Activated T-helper 2 cell treated with anti-CD3 and anti-CD28 coated beads, Interferon-gamma antibody, Interleukin-2, Interleukin-4, amounts not matched to agents 10 μg/mL and 5 μg/mL and 100 μg/mL, durations not matched to agents 14 hours and 24 hours and 36 hours (primary cell): ENCODE results near the gene TGFBRAP1. TPM values are rescaled to one million over a fixed set of nuclear protein-coding genes. Genes with fewer than 3 reads are reported as not detected.

Experiments used
- DNase-seq: peaks from one replicate; pipeline ENCODE4 v3.0.0; 2021; ENCODE audit warnings: low spot score
- H3K27ac Mint-ChIP-seq: one replicate; pipeline ENCODE4 v1.8.0; 2021; ENCODE audit warnings: mixed read lengths
- H3K27me3 Mint-ChIP-seq: one replicate; pipeline ENCODE4 v1.8.0; 2021; ENCODE audit warnings: low read depth, mixed read lengths
- H3K36me3 Mint-ChIP-seq: one replicate; pipeline ENCODE4 v1.8.0; 2021; ENCODE audit warnings: low read depth, mixed read lengths
- H3K4me1 Mint-ChIP-seq: one replicate; pipeline ENCODE4 v1.8.0; 2021; ENCODE audit warnings: low read depth, mixed read lengths
- H3K4me3 Mint-ChIP-seq: one replicate; pipeline ENCODE4 v1.8.0; 2021; ENCODE audit warnings: low read depth, mild to moderate bottlenecking, moderate library complexity, mixed read lengths
- H3K9me3 Mint-ChIP-seq: one replicate; pipeline ENCODE4 v1.8.0; 2021; ENCODE audit warnings: mixed read lengths
- intact Hi-C: fragments of 100-400 bp; cut with micrococcal nuclease; formaldehyde crosslinking; loops from one replicate; pipeline ENCODE4 v1.15.1; 2023
- total RNA-seq: library from RNA; stranded (reverse); gene quantifications from 2 replicates; pipeline ENCODE4 v1.2.3, GENCODE V29; 2022

Gene TGFBRAP1
- total RNA-seq, 1 donor from 2014 or later: 23.4 TPM

DNA sequence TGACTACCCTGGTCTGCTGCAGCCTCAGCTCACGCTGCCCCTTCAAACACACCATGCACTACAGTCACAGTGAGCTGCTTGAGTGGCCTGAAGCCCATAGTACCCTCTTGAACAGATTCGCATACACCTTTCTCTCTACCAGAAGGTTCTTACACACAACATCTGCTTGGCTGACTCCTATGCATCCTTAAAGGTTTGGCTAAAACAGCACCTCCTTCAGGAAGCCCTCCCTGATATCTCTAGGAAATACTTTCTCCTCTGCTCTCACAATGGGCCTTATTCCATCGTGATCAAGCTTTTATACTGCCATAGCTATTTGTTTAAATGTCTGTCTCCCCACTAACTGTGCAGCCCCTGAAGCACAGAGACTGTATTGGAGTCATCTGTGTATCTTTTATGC lies 31.5 kb downstream of the TGFBRAP1 start:
- H3K4me3 Mint-ChIP-seq: no peak overlapping the region
- H3K27ac Mint-ChIP-seq: no peak overlapping the region
- H3K27me3 Mint-ChIP-seq: no peaks in the 10 kb centered on the region
- no peaks in the 10 kb centered on the region for H3K9me3 Mint-ChIP-seq
- intact Hi-C loops: no loop called here
- DNase-seq: no peak
- H3K4me1 Mint-ChIP-seq: peaks cover 16% of the 10 kb centered on the region
- peaks cover 49% of the 10 kb centered on the region for H3K36me3 Mint-ChIP-seq

DNA sequence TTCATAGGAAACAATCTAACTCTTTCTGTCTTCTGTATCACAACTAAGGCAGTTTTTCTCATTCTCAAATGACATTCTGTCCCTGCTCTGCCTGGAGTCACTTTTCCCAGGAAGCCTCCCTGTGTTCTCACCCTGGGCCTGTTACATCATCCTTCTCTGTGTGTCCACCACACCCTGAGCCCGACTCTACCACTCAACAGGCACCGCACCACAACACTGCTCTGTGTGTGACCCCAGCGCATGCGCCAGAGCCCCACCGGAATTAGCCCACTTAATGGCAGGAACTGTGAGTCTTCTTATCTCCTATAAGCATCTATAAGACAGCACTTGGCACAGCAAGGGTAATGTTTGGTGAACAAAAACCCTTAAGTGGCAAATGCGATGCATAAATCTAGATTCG lies 32.3 kb downstream of the TGFBRAP1 start:
- DNase-seq: no peak
- Mint-ChIP-seq H3K4me3 (no peak overlapping the region), H3K4me1 (peaks cover 9% of the 10 kb centered on the region), H3K9me3 (no peaks in the 10 kb centered on the region), H3K27me3 (no peaks in the 10 kb centered on the region), H3K36me3 (peaks cover 50% of the 10 kb centered on the region), H3K27ac (no peak overlapping the region)
- intact Hi-C loops: no loop called here

DNA sequence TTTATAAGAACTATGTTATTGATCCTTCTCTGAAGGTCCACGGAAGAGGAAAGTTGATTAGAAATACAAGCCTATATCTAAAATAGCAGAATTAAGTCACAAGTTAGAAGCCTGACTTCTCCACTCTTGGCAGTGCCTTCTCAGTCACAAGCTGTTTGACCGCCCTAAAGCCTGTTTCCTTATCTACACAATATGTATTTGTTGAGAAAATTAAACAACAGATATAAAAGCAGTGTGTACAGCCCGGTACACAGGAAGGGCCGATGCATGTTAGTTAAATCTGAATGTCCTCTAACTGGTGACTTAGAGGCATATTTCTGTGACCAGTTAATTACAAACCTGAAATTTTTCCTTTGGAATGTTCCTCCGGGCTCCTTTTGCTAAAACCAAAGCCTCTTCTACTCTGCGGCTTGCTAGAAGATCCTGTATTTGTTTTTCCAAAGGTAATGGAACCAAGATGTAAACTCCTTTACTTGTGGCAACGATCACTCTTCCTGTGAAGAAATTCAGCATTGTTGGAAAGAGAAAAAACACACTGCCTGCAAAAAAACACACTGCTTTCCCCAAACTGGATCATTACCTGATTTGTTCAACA lies 33.4 kb downstream of the TGFBRAP1 start:
- Mint-ChIP-seq H3K4me3 (no peak overlapping the region), H3K4me1 (peaks cover 2% of the 10 kb centered on the region), H3K9me3 (no peaks in the 10 kb centered on the region), H3K27ac (no peak overlapping the region), H3K36me3 (peaks cover 57% of the 10 kb centered on the region), H3K27me3 (no peaks in the 10 kb centered on the region)
- DNase-seq: no peak
- intact Hi-C loops: no loop called here

DNA sequence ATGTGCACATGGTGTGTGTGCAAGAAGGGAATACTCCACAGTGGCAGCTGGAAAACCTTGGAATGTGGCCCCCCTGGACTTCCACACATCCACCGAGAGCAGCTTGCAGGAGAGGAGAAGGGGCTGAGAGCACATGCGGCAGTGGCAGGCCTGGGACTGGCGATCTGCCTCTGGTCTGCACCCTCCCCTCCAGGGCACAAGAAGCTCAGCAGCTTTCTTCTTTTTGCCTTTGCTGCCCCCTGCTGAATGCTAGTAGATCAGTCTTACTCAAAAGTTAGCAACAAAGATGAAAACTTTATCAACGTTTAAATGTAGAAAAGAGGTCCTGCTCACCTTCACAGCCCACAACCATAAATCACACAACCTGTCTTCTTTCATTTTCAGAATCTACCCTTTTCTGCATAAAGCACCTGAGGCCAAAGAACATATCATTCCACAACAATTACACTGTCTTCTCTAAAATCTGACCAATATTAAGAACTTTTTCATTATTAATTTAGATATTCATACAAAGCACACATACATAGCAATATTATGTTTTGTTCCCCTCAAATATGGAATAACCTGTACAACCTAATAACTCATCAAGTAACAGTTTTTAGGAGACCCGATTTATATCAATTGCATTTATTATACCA lies 34.6 kb downstream of the TGFBRAP1 start:
- intact Hi-C loops: no loop called here
- H3K27ac Mint-ChIP-seq: no peak overlapping the region
- no peaks in the 10 kb centered on the region for H3K27me3 Mint-ChIP-seq
- H3K9me3 Mint-ChIP-seq: no peaks in the 10 kb centered on the region
- H3K36me3 Mint-ChIP-seq: peaks cover 64% of the 10 kb centered on the region
- DNase-seq: no peak
- peaks cover 2% of the 10 kb centered on the region for H3K4me1 Mint-ChIP-seq
- no peak overlapping the region for H3K4me3 Mint-ChIP-seq

DNA sequence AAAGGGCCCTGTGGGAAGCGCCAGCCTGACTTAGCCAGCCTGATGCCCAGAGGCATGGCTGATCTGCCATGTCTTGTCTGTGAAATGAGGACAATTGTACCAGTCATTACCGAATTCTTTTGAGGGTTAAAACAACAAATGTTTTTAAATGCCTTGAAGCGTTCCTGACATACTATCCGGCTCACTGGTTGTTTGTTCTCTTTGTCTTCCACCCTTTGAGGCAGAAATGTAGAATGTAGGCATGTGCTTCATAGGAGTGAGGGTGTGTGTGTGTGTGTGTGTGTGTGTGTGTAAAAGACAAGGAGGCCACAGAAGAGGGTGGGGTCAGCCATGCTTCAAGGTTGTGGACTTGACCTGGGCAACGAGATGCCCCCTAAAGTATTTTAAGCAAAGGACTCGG lies 35.5 kb downstream of the TGFBRAP1 start:
- Mint-ChIP-seq H3K9me3 (no peaks in the 10 kb centered on the region), H3K36me3 (peaks cover 64% of the 10 kb centered on the region), H3K4me3 (no peak overlapping the region), H3K27ac (no peak overlapping the region), H3K27me3 (no peaks in the 10 kb centered on the region), H3K4me1 (peaks cover 2% of the 10 kb centered on the region)
- intact Hi-C loops: no loop called here
- no peak for DNase-seq

DNA sequence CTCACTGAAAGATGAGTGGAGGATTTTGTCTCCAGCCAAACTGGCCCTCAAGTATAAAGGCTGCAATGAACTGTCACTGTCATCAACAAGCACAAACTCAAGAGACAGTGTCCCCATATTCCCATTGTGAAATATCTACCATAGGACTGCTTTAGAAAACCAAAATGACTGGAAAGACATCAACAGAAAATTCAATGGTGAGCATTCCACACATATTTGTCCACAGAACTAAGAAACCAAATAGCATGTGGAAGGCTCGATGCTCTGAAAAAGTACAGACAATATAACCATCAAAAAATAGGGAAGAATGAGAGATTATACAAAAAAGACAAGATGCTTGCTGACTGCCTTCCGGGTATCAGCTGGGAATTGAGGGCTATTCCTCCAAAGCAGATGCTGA lies 37.6 kb downstream of the TGFBRAP1 start:
- H3K9me3 Mint-ChIP-seq: no peaks in the 10 kb centered on the region
- H3K4me3 Mint-ChIP-seq: no peak overlapping the region
- peaks cover 5% of the 10 kb centered on the region for H3K4me1 Mint-ChIP-seq
- no peak for DNase-seq
- peaks cover 55% of the 10 kb centered on the region for H3K36me3 Mint-ChIP-seq
- intact Hi-C loops: no loop called here
- H3K27me3 Mint-ChIP-seq: no peaks in the 10 kb centered on the region
- no peak overlapping the region for H3K27ac Mint-ChIP-seq

DNA sequence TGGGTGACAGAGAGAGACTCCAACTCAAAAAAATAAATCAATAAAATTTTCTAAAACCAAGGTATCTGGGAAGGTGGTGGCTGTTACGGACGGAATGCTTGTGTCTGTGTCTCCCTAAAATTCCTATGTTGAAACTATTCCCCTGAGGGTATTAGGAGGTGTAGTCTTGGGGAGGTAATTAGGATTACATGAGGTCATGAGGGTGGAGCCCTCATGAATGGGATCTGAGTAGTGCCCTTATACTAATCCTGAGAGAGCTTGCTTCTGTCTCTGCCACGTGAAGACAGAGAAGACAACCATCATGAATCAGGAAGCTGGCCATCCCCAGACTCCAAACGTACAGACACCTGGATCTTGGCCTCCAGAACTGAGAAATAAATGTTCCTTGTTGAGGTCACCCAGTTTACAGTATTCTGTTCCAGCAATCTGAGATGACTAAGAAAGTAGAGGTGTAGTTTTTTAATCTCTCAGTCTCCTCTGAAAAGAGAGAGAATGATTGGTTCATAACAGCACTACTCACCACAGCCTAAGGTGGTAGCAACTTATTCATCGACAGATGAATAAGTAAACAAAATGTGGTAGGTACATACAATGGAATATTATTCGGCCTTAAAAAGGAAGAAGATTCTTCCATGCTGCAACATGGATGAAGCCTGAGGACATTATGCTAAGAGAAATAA lies 38.4 kb downstream of the TGFBRAP1 start:
- no peaks in the 10 kb centered on the region for H3K27me3 Mint-ChIP-seq
- H3K27ac Mint-ChIP-seq: no peak overlapping the region
- intact Hi-C loops: no loop called here
- no peak overlapping the region for H3K4me3 Mint-ChIP-seq
- no peaks in the 10 kb centered on the region for H3K9me3 Mint-ChIP-seq
- peaks cover 50% of the 10 kb centered on the region for H3K36me3 Mint-ChIP-seq
- H3K4me1 Mint-ChIP-seq: peaks cover 5% of the 10 kb centered on the region
- DNase-seq: no peak

DNA sequence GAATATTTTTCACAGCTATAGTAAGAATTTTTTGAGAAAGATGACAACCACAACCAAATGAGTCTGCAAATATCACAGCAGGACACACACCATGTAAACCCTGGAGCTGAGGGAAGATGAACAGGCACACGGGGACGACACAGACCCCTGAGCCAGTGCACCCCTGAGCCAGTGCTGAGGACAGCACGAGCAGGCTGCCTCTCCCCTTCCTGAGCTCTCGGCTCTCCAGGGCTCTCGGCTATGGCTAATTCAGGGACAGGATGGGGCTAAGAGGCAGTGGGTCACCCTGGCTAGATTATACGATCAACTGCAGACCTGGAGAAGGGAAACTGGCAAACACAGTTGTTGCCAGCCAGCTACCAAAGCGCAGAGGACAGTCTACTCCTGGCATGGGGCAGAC lies 41.4 kb downstream of the TGFBRAP1 start:
- no peak overlapping the region for H3K4me3 Mint-ChIP-seq
- H3K9me3 Mint-ChIP-seq: no peaks in the 10 kb centered on the region
- no peak for DNase-seq
- intact Hi-C loops: no loop called here
- H3K27ac Mint-ChIP-seq: no peak overlapping the region
- peaks cover 2% of the 10 kb centered on the region for H3K4me1 Mint-ChIP-seq
- peaks cover 38% of the 10 kb centered on the region for H3K36me3 Mint-ChIP-seq
- H3K27me3 Mint-ChIP-seq: no peaks in the 10 kb centered on the region

DNA sequence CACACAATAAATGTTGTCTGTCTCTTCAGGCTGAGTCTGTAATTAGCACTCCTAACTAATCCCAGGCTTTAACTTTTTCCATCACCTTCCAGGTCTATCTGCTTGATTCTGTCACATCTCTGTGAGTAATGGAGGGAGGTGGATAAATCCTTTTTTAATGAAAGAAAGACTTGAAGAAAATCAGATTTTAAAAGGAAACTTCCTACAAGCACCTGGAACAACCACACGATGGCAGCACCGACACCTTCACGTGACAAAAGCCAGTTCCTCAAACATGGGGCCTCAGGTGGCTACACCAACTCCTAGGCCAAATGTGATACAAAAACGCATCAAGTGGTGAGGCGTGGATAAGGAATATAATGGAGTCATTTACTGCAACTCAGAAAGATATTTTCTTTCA lies 41.8 kb downstream of the TGFBRAP1 start:
- no peak overlapping the region for H3K4me3 Mint-ChIP-seq
- H3K4me1 Mint-ChIP-seq: peaks cover 2% of the 10 kb centered on the region
- H3K36me3 Mint-ChIP-seq: peaks cover 36% of the 10 kb centered on the region

DNA sequence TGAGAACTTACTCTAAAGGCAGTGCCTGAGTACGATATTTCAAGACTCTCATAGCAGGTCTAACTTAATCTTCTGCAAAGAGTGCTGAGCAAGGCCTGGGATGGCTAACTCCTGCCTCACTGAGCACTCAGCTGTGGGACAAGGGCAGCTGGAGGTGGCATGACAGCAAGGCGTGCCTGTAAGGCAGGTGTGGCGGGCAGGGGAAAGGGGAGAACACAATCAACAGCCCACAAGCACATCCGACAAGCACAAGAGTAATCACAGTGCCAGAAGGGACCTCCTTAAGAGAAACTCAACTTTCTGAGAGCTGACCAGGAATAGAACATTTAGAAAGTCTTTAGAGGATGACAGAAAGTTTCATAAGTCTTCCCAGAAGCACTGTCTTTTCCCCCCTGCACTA lies 46.0 kb downstream of the TGFBRAP1 start:
- H3K4me3 Mint-ChIP-seq: no peak overlapping the region
- H3K27me3 Mint-ChIP-seq: no peaks in the 10 kb centered on the region
- no peak for DNase-seq
- intact Hi-C loops: no loop called here
- peaks cover 34% of the 10 kb centered on the region for H3K36me3 Mint-ChIP-seq
- H3K4me1 Mint-ChIP-seq: peaks cover 2% of the 10 kb centered on the region
- H3K27ac Mint-ChIP-seq: no peak overlapping the region
- no peaks in the 10 kb centered on the region for H3K9me3 Mint-ChIP-seq

More for the DNA sequence above, 41.8 kb downstream of the TGFBRAP1 start:
- Mint-ChIP-seq H3K27ac (peak overlapping the region; percentile 3), H3K9me3 (no peaks in the 10 kb centered on the region), H3K27me3 (no peaks in the 10 kb centered on the region)
- intact Hi-C loops: no loop called here
- DNase-seq: no peak

DNA sequence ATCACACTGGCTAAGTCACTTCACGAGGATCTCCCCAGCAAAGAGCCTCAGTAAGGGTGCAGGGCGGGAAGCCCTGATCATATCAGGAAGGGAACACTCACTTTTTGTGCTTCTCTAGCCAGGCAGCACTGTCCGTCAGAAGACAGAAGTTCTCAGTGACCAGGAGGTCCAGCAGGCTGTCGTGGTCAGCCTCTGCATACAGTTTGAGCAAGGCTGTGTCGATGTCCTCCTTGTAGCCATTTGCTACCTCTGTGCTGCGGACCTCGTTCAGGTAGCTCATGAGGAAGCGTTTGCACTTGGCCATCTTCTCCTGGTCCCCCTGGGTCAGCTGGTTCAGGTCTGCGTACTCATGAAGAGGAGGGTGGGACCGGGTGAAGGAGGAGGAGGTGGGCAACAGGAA lies 49.3 kb downstream of the TGFBRAP1 start:
- no peak for DNase-seq
- no peak overlapping the region for H3K4me3 Mint-ChIP-seq
- no peaks in the 10 kb centered on the region for H3K9me3 Mint-ChIP-seq
- intact Hi-C loops: no loop called here
- no peaks in the 10 kb centered on the region for H3K4me1 Mint-ChIP-seq
- peaks cover 43% of the 10 kb centered on the region for H3K36me3 Mint-ChIP-seq
- H3K27me3 Mint-ChIP-seq: no peaks in the 10 kb centered on the region
- no peak overlapping the region for H3K27ac Mint-ChIP-seq

DNA sequence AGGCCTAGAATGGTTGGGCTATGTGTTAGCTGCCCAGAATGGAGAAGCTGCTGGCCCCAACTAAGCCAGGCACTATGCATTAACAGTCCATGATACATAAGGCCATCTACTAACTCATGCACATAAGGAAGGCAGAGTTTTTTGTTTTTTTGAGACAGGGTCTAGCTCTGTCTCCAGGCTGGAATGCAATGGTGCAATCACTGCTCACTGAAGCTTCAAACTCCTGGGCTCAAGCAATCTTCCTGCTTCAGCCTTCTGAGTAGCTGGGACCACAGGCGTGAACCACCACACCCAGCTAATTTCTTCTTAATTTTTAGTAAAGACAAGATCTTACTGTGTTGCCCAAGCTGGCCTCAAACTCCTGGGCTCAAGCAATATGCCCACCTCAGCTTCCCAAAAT lies 50.4 kb downstream of the TGFBRAP1 start:
- Mint-ChIP-seq H3K27ac (no peak overlapping the region), H3K9me3 (no peaks in the 10 kb centered on the region), H3K27me3 (no peaks in the 10 kb centered on the region), H3K4me3 (no peak overlapping the region), H3K36me3 (peaks cover 42% of the 10 kb centered on the region), H3K4me1 (no peaks in the 10 kb centered on the region)
- DNase-seq: no peak
- intact Hi-C loops: no loop called here

DNA sequence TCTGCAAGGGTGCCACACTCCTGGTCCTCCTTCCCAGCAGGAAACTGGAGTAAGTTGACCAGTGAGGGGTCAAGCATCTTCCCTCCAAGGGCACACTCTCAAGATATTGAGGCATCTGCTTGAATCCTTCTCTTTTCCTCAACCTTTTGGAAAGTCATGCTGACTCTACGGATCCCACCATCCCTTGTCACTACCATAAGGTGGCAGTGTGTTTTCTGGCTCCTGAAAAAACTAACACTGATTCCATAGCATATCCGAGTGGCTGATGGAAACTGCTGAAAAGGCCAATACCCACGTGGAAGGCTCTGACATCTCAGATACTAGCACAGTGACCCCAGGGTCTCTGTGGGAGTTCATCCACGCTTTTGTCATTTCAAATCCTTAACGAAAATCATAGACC lies 50.9 kb downstream of the TGFBRAP1 start:
- Mint-ChIP-seq H3K4me1 (no peaks in the 10 kb centered on the region), H3K4me3 (no peak overlapping the region), H3K27ac (no peak overlapping the region), H3K27me3 (no peaks in the 10 kb centered on the region), H3K9me3 (no peaks in the 10 kb centered on the region), H3K36me3 (peaks cover 46% of the 10 kb centered on the region)
- no peak for DNase-seq
- intact Hi-C loops: no loop called here
